SIG-M5 treated with dmso at 0.1 percent for 504 hours (cell line): ENCODE data around the gene ALOX5AP.
A peak's percentile ranks its signal among the peaks of the same experiment; 100 is the strongest.

Experiments
- DNase-seq: peaks from one replicate; lab custom pipeline; 2025; ENCODE audit not compliant: unreplicated experiment; lab: John Stamatoyannopoulos, UW

Gene ALOX5AP

GRCh38 chr13:30714629-30715371 lies 20.5 kb upstream of the ALOX5AP start:
- peak; percentile 76 for DNase-seq

- no peak for DNase-seq
Measured at GRCh38 chr13:30715372-30715756, 20.0 kb upstream of the ALOX5AP start.

GRCh38 chr13:30715837-30716236 lies 19.5 kb upstream of the ALOX5AP start:
- DNase-seq: no peak

- DNase-seq: peak; percentile 69
Measured at GRCh38 chr13:30718661-30719524, 16.4 kb upstream of the ALOX5AP start.

- no peak for DNase-seq
Measured at GRCh38 chr13:30719525-30719914, 15.8 kb upstream of the ALOX5AP start.

- peak; percentile 98 for DNase-seq
Measured at GRCh38 chr13:30720172-30720869, 15.0 kb upstream of the ALOX5AP start.

- no peak for DNase-seq
Measured at GRCh38 chr13:30721936-30722335, 13.4 kb upstream of the ALOX5AP start.

- DNase-seq: no peak
Measured at GRCh38 chr13:30722361-30722760, 13.0 kb upstream of the ALOX5AP start.

- no peak for DNase-seq
Measured at GRCh38 chr13:30724778-30725177, 10.6 kb upstream of the ALOX5AP start.

- no peak for DNase-seq
Measured at GRCh38 chr13:30725326-30726085, 9.8 kb upstream of the ALOX5AP start.

GRCh38 chr13:30726192-30726591 lies 9.2 kb upstream of the ALOX5AP start:
- DNase-seq: no peak

- DNase-seq: no peak
Measured at GRCh38 chr13:30727491-30728355, 7.6 kb upstream of the ALOX5AP start.

GRCh38 chr13:30729801-30730200 lies 5.5 kb upstream of the ALOX5AP start:
- no peak for DNase-seq

- DNase-seq: no peak
Measured at GRCh38 chr13:30730526-30730925, 4.8 kb upstream of the ALOX5AP start.

- no peak for DNase-seq
Measured at GRCh38 chr13:30731361-30732045, 3.8 kb upstream of the ALOX5AP start.

- DNase-seq: no peak
Measured at GRCh38 chr13:30732046-30732390, 3.3 kb upstream of the ALOX5AP start.

- DNase-seq: no peak
Measured at GRCh38 chr13:30734439-30734838, 904 bp upstream of the ALOX5AP start.

GRCh38 chr13:30735872-30736175 lies 481 bp downstream of the ALOX5AP start:
- DNase-seq: no peak

- DNase-seq: no peak
Measured at GRCh38 chr13:30736461-30737320, 1.3 kb downstream of the ALOX5AP start.
